Measurements from ENCODE around the gene HOXB1. TPM values are rescaled to one million over a fixed set of nuclear protein-coding genes. Genes with fewer than 3 reads are reported as not detected.
A peak's percentile ranks its signal among the peaks of the same experiment; 100 is the strongest.
"Not testable (repeated sequence)": the region's sequence is repeated elsewhere in the genome, so short reads cannot be mapped to it uniquely, and the experiment has no call there.

The HOXB1 gene
- total RNA-seq, 1 donor from 2014 or later, result not detected

GRCh38 chr17:48492401-48493298, 38.2 kb downstream of the HOXB1 start:
- peak; percentile 75 for DNase-seq

- peak; percentile 78 for DNase-seq
These were observed 39.1 kb downstream of the HOXB1 start for GRCh38 chr17:48491527-48492273.

- no peak for DNase-seq
These were observed 40.3 kb downstream of the HOXB1 start for GRCh38 chr17:48490451-48490892.

- no peak for DNase-seq
These were observed 41.0 kb downstream of the HOXB1 start for GRCh38 chr17:48489781-48490180.

- DNase-seq, result no peak
These were observed 42.2 kb downstream of the HOXB1 start for GRCh38 chr17:48488548-48489106.

GRCh38 chr17:48487221-48487620, 43.6 kb downstream of the HOXB1 start:
- DNase-seq, result no peak

GRCh38 chr17:48486557-48486956, 44.3 kb downstream of the HOXB1 start:
- peak; percentile 32 for DNase-seq

- no peak for DNase-seq
These were observed 46.0 kb downstream of the HOXB1 start for GRCh38 chr17:48484850-48485249.

GRCh38 chr17:48484256-48484655, 46.6 kb downstream of the HOXB1 start:
- DNase-seq, result no peak

- peak; percentile 79 for DNase-seq
These were observed 47.2 kb downstream of the HOXB1 start for GRCh38 chr17:48483471-48484131.

GRCh38 chr17:48483004-48483403, 47.8 kb downstream of the HOXB1 start:
- DNase-seq, result no peak

GRCh38 chr17:48482301-48482700, 48.5 kb downstream of the HOXB1 start:
- DNase-seq, result not testable (repeated sequence)

- DNase-seq, result no peak
These were observed 51.8 kb downstream of the HOXB1 start for GRCh38 chr17:48479014-48479402.

Other genes with a start within 250 kb of the HOXB1 start
- gene SKAP1, start 100.8 kb downstream of the HOXB1 start, total RNA-seq, result 0.17 TPM in 1 of 2 replicates, not detected in the other
- 4.8 and 5.2 TPM in 2 replicates for gene HOXB2, start 14.1 kb upstream of the HOXB1 start, total RNA-seq
- 2.7 and 3.2 TPM in 2 replicates for gene HOXB4, start 47.3 kb upstream of the HOXB1 start, total RNA-seq
- gene HOXB3, start 59.2 kb upstream of the HOXB1 start, total RNA-seq, result 9.5 and 11.9 TPM in 2 replicates
- gene HOXB5, start 62.8 kb upstream of the HOXB1 start, total RNA-seq, result 0.17 and 0.23 TPM in 2 replicates
- gene HOXB6, start 74.0 kb upstream of the HOXB1 start, total RNA-seq, result 7.5 and 11.9 TPM in 2 replicates
- gene HOXB7, start 80.0 kb upstream of the HOXB1 start, total RNA-seq, result 9.9 and 11.4 TPM in 2 replicates
- gene HOXB8, start 84.3 kb upstream of the HOXB1 start, total RNA-seq, result 1.2 and 4.1 TPM in 2 replicates
- gene HOXB9, start 95.3 kb upstream of the HOXB1 start, total RNA-seq, result 0.47 and 1.0 TPM in 2 replicates
- gene PRAC1, start 191.5 kb upstream of the HOXB1 start, total RNA-seq, result not detected in 2 replicates
- gene PRAC2, start 192.2 kb upstream of the HOXB1 start, total RNA-seq, result not detected in 2 replicates
- gene HOXB13, start 197.7 kb upstream of the HOXB1 start, total RNA-seq, result not detected in 2 replicates

Measured in dermis blood vessel endothelial cell (primary cell).